GM20000 (cell line): ENCODE data around the gene DHRS7.
A peak's percentile ranks its signal among the peaks of the same experiment; 100 is the strongest.

Experiments used
- DNase-seq: peaks from one replicate; pipeline ENCODE4 v3.0.0; 2012; ENCODE audit warnings: low spot score
- TF ChIP-seq, protein P1 (sequence below): IDR thresholded peaks from 2 replicates; pipeline ENCODE4 v1.5.1; 2012; ENCODE audit warnings: mild to moderate bottlenecking, control low read depth; ENCODE audit errors: extremely low read depth, missing control alignments

Gene DHRS7

GRCh38 chr14:60164712-60165546, at the start of gene DHRS7:
DHRS7 (minus strand) TSS chr14:60165398; CDS start chr14:60165309, 89 bp downstream.
- TF ChIP-seq, protein P1, sequence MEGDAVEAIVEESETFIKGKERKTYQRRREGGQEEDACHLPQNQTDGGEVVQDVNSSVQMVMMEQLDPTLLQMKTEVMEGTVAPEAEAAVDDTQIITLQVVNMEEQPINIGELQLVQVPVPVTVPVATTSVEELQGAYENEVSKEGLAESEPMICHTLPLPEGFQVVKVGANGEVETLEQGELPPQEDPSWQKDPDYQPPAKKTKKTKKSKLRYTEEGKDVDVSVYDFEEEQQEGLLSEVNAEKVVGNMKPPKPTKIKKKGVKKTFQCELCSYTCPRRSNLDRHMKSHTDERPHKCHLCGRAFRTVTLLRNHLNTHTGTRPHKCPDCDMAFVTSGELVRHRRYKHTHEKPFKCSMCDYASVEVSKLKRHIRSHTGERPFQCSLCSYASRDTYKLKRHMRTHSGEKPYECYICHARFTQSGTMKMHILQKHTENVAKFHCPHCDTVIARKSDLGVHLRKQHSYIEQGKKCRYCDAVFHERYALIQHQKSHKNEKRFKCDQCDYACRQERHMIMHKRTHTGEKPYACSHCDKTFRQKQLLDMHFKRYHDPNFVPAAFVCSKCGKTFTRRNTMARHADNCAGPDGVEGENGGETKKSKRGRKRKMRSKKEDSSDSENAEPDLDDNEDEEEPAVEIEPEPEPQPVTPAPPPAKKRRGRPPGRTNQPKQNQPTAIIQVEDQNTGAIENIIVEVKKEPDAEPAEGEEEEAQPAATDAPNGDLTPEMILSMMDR, result peak; percentile 20
- peak; percentile 88 for DNase-seq

- TF ChIP-seq, protein P1, result no peak
- DNase-seq, result no peak
Observed at GRCh38 chr14:60214415-60215126, 49.4 kb upstream of the DHRS7 start.

- TF ChIP-seq, protein P1, result no peak
- DNase-seq, result no peak
Observed at GRCh38 chr14:60214003-60214402, 48.8 kb upstream of the DHRS7 start.

- TF ChIP-seq, protein P1, result no peak
- peak; percentile 49 for DNase-seq
Observed at GRCh38 chr14:60212503-60213371, 47.5 kb upstream of the DHRS7 start.

DNA sequence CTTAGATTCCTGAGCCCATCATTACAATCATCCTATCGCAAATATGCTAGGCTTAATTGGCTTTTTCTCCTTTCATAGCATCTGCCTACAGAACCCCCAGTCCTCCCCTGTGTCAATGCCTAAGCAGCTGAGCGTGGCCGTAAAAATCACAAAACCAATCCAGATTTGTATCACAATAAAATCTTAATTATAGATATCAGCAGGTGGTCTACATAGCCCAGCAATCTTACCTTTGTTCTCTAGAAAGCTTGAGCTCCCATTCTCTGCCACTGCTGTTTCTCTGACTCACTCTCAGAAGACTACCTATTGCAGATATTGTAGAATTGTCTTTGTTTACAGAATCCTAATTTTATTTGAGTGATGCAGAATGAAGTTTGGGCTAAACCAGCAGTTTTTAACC, 46.0 kb upstream of the DHRS7 start:
- no peak for DNase-seq
- TF ChIP-seq, protein P1, result no peak

- DNase-seq, result no peak
- TF ChIP-seq, protein P1, result no peak
Observed at GRCh38 chr14:60210703-60211102, 45.5 kb upstream of the DHRS7 start.
